Activated CD8-positive, alpha-beta T cell treated with anti-CD3 and anti-CD28 coated beads, Interleukin-2, amount 10 ng/mL, durations not matched to agents 7 days and 5 days (primary cell): ENCODE data around the gene FCRLB. TPM values are rescaled to one million over a fixed set of nuclear protein-coding genes. Genes with fewer than 3 reads are reported as not detected.
A peak's percentile ranks its signal among the peaks of the same experiment; 100 is the strongest.

ENCODE experiments used
- ATAC-seq: fragments of 150-1000 bp; cut with Tn5 transposase; one replicate; pipeline ENCODE4 v1.10.0; 2021; ENCODE audit warnings: moderate library complexity
- CTCF ChIA-PET: fragments of 350-600 bp; sonication (Branson Sonifier 250); formaldehyde crosslinking; loops from one replicate; lab custom pipeline; 2021; ENCODE audit warnings: antibody characterized with exemption; lab: Charles Lee
- POLR2A ChIA-PET: fragments of 350-600 bp; sonication (Branson Sonifier 250); formaldehyde crosslinking; loops from one replicate; lab custom pipeline; 2021; ENCODE audit warnings: antibody characterized with exemption; lab: Charles Lee
- DNase-seq: peaks from one replicate; pipeline ENCODE4 v3.0.0-alpha.2; 2020
- H3K27ac Mint-ChIP-seq: one replicate; pipeline ENCODE4 v1.8.0; 2021; ENCODE audit warnings: mild to moderate bottlenecking, mixed read lengths
- H3K27me3 Mint-ChIP-seq: one replicate; pipeline ENCODE4 v1.8.0; 2021; ENCODE audit warnings: low read depth, mixed read lengths
- H3K36me3 Mint-ChIP-seq: one replicate; pipeline ENCODE4 v1.8.0; 2021; ENCODE audit warnings: low read depth, mixed read lengths
- H3K4me1 Mint-ChIP-seq: one replicate; pipeline ENCODE4 v1.8.0; 2021; ENCODE audit warnings: low read depth, mixed read lengths
- H3K4me3 Mint-ChIP-seq: one replicate; pipeline ENCODE4 v1.8.0; 2021; ENCODE audit warnings: mild to moderate bottlenecking, mixed read lengths
- H3K9me3 Mint-ChIP-seq: one replicate; pipeline ENCODE4 v1.8.0; 2022; ENCODE audit warnings: mixed read lengths; ENCODE audit not compliant: insufficient read depth
- total RNA-seq, 2 experiments: library from RNA; stranded (reverse); gene quantifications; one replicate each; pipeline ENCODE4 v1.2.3, GENCODE V29; 2021

Gene FCRLB
- total RNA-seq, 2 experiments from 2014 or later: 0.97 TPM

DNA sequence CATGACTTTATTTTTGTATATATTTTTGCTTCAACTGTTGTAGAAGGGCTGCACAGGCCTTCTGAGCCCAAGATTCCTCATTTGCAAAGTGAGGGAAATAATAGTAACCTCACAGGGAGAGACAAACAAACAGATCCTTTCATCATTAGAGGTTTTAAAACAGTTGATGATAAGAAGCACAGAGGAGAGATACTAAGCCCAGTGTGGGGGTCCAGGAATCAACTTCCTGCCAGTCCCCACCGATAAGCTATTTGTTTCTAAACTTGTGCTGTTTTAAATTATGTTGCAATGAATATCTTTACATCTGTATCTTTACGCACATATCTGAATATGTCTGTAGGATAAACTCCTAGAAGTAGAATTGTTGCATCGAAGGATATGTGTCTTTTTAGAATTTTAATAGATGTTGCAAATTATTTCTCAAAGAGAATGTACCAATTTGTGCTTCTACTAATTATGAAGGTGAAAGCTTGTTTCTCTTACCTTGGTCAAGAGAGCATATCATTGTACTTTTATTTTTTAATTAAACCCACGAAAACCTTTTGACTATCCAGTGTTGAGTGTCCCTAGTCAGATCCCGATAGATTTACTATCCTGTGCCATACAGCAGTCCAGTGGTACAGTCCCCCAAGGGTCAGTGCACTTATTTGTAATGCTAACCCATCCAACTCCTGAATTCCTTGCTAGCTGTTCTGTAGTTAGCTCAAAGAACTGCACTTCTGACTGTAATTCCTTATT is 10.8 kb downstream of the FCRLB start:
- ATAC-seq (no peak), DNase-seq (no peak)
- Mint-ChIP-seq H3K27ac (no peak overlapping the region), H3K4me1 (peaks cover 48% of the 10 kb centered on the region), H3K4me3 (no peak overlapping the region), H3K36me3 (no peaks in the 10 kb centered on the region), H3K9me3 (no peaks in the 10 kb centered on the region), H3K27me3 (peaks cover 18% of the 10 kb centered on the region)
- ChIA-PET CTCF (interaction anchor here (1.1 to 2.1 kb wide), 3 partner anchors 9 to 247 kb away, joined by 3 to 6 read pairs (median 5); no protein-coding TSS in a partner anchor), POLR2A (no interaction called here)

DNA sequence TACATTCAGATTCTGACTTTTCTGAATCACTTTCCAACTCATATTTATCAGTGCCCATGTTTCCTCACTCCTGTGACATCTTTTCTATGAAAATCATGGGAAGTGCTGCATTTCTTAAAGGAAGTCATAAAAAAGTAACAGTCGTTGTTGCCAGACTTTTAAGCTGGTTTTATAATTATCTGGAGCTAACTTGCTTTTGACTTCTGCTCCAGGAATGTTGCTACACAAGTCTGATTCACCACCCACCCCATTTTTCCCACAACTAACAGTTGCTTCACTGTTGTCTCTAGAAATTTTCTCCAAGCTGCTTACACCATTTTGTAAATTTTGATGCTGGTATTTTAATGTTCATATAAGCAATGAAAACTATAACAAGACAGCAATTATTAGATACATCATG is 12.2 kb downstream of the FCRLB start:
- peaks cover 18% of the 10 kb centered on the region for H3K27me3 Mint-ChIP-seq
- H3K36me3 Mint-ChIP-seq: no peaks in the 10 kb centered on the region
- DNase-seq: no peak
- no peak overlapping the region for H3K27ac Mint-ChIP-seq
- ChIA-PET CTCF (interaction anchor here (1.2 to 2.1 kb wide), 3 partner anchors 8 to 246 kb away, joined by 3 to 6 read pairs (median 6); no protein-coding TSS in a partner anchor), POLR2A (interaction anchor here (1.1 kb wide), 1 partner anchor 8 kb away, joined by 3 read pairs; no protein-coding TSS in a partner anchor)
- H3K4me3 Mint-ChIP-seq: no peak overlapping the region
- no peaks in the 10 kb centered on the region for H3K9me3 Mint-ChIP-seq
- ATAC-seq: no peak
- peaks cover 43% of the 10 kb centered on the region for H3K4me1 Mint-ChIP-seq

DNA sequence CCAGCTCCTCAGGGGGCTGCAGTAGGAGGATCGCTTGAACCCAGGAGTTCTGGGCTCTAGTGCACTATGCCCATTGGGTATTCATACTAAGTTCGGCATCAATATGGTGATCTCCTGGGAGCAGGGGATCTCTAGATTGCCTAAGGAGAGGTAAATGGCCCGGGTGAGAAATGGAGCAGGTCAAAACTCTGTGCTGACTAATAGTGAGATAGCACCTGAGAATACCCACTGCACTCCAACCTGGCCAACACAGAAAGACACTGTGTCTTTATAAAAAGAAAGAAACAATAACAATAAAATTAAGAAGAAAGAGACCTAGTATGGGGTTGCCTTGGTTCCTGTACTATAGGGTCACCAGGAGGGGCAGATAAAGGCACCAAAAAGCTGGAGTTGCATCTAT is 14.5 kb downstream of the FCRLB start:
- POLR2A ChIA-PET: interaction anchor here (4.8 kb wide), 1 partner anchor 9 kb away, joined by 21 read pairs; no protein-coding TSS in a partner anchor

GRCh38 chr1:161736335-161736969 is 15.1 kb downstream of the FCRLB start:
- Mint-ChIP-seq H3K27ac (no peak overlapping the region), H3K4me1 (peaks cover 45% of the 10 kb centered on the region), H3K4me3 (no peak overlapping the region), H3K36me3 (no peaks in the 10 kb centered on the region), H3K27me3 (peaks cover 12% of the 10 kb centered on the region), H3K9me3 (no peaks in the 10 kb centered on the region)
- DNase-seq (no peak), ATAC-seq (no peak)
- ChIA-PET POLR2A (interaction anchor here (0.9 to 4.8 kb wide), 2 partner anchors 10 to 14 kb away, joined by 4 to 21 read pairs; partner anchors contain the start of gene DUSP12), CTCF (interaction anchor here (1.0 to 9.4 kb wide), 7 partner anchors 8 to 252 kb away, joined by 3 to 103 read pairs (median 3); partner anchors contain the start of gene DUSP12)

More for the DNA sequence above, 14.5 kb downstream of the FCRLB start:
- no peak overlapping the region for H3K4me3 Mint-ChIP-seq
- peaks cover 45% of the 10 kb centered on the region for H3K4me1 Mint-ChIP-seq
- peaks cover 14% of the 10 kb centered on the region for H3K27me3 Mint-ChIP-seq
- no peaks in the 10 kb centered on the region for H3K9me3 Mint-ChIP-seq
- CTCF ChIA-PET: interaction anchor here (1.0 to 9.4 kb wide), 6 partner anchors 8 to 251 kb away, joined by 3 to 103 read pairs (median 3); no protein-coding TSS in a partner anchor
- H3K27ac Mint-ChIP-seq: no peak overlapping the region
- H3K36me3 Mint-ChIP-seq: no peaks in the 10 kb centered on the region
- ATAC-seq: no peak
- DNase-seq: no peak

DNA sequence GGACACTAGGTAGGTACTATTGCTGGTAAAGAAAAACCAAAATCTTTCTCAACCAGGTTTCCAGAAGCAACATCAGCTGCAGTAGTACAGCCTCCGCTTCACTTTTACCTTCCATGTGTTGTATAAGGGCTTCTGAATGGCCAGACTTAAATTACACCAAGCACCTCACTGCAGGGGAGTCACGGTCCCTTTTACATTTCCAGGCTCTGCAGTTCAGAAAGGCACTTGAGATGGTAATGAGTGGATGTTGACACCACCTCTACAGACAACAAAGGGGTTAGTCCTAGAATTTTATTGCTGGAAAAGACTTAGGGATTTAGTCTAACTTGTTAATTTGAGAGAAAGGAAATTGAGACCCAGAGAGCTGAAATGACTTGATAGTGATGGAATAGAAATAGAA is 16.3 kb downstream of the FCRLB start:
- CTCF ChIA-PET: interaction anchor here (0.9 to 9.4 kb wide), 16 partner anchors 10 to 512 kb away, joined by 3 to 103 read pairs (median 4); partner anchors contain the start of genes DUSP12, FCGR2A, HSPA6 and TOMM40L
- Mint-ChIP-seq H3K4me1 (peaks cover 43% of the 10 kb centered on the region), H3K36me3 (no peaks in the 10 kb centered on the region), H3K9me3 (no peaks in the 10 kb centered on the region), H3K27me3 (peaks cover 4% of the 10 kb centered on the region), H3K27ac (no peak overlapping the region), H3K4me3 (no peak overlapping the region)
- DNase-seq (no peak), ATAC-seq (no peak)
- POLR2A ChIA-PET: interaction anchor here (0.9 to 4.8 kb wide), 2 partner anchors 11 to 12 kb away, joined by 4 to 21 read pairs; partner anchors contain the start of gene DUSP12

- ChIA-PET POLR2A (interaction anchor here (1.0 to 4.8 kb wide), 3 partner anchors 11 to 199 kb away, joined by 5 to 21 read pairs (median 6); partner anchors contain the start of gene DUSP12), CTCF (interaction anchor here (0.8 to 9.4 kb wide), 26 partner anchors 11 to 513 kb away, joined by 3 to 103 read pairs (median 4); partner anchors contain the start of genes DUSP12, FCGR2A, HSPA6 and TOMM40L)
- peak overlapping the region; percentile 88 for H3K27ac Mint-ChIP-seq
- H3K9me3 Mint-ChIP-seq: no peaks in the 10 kb centered on the region
- DNase-seq: peak; percentile 84
- peak; percentile 85 for ATAC-seq
- no peaks in the 10 kb centered on the region for H3K36me3 Mint-ChIP-seq
- H3K4me1 Mint-ChIP-seq: peaks cover 52% of the 10 kb centered on the region
- no peaks in the 10 kb centered on the region for H3K27me3 Mint-ChIP-seq
- H3K4me3 Mint-ChIP-seq: peak overlapping the region; percentile 37
Measured at GRCh38 chr1:161738627-161739287, 17.4 kb downstream of the FCRLB start.

- peaks cover 62% of the 10 kb centered on the region for H3K4me1 Mint-ChIP-seq
- CTCF ChIA-PET: interaction anchor here (1.0 to 9.4 kb wide), 11 partner anchors 10 to 260 kb away, joined by 3 to 103 read pairs (median 10); partner anchors contain the start of gene DUSP12
- POLR2A ChIA-PET: interaction anchor here (0.7 to 4.8 kb wide), 3 partner anchors 9 to 13 kb away, joined by 3 to 21 read pairs (median 6); partner anchors contain the start of gene DUSP12
Measured at GRCh38 chr1:161739865-161740566, 18.7 kb downstream of the FCRLB start.

GRCh38 chr1:161740921-161741320 is 19.6 kb downstream of the FCRLB start:
- H3K27me3 Mint-ChIP-seq: peaks cover 6% of the 10 kb centered on the region
- POLR2A ChIA-PET: interaction anchor here (0.7 to 1.0 kb wide), 2 partner anchors 14 kb away, joined by 3 to 4 read pairs; no protein-coding TSS in a partner anchor
- peaks cover 67% of the 10 kb centered on the region for H3K4me1 Mint-ChIP-seq
- ATAC-seq (no peak), DNase-seq (no peak)
- H3K4me3 Mint-ChIP-seq: no peak overlapping the region
- CTCF ChIA-PET: interaction anchor here (1.0 to 9.4 kb wide), 19 partner anchors 8 to 514 kb away, joined by 3 to 103 read pairs (median 6); partner anchors contain the start of genes DUSP12 and HSPA6
- no peaks in the 10 kb centered on the region for H3K36me3 Mint-ChIP-seq
- H3K27ac Mint-ChIP-seq: no peak overlapping the region
- H3K9me3 Mint-ChIP-seq: no peaks in the 10 kb centered on the region

More at GRCh38 chr1:161739865-161740566, 18.7 kb downstream of the FCRLB start:
- DNase-seq (no peak), ATAC-seq (no peak)
- no peak overlapping the region for H3K4me3 Mint-ChIP-seq
- peaks cover 3% of the 10 kb centered on the region for H3K27me3 Mint-ChIP-seq
- H3K27ac Mint-ChIP-seq: peak overlapping the region; percentile 88
- H3K36me3 Mint-ChIP-seq: no peaks in the 10 kb centered on the region
- no peaks in the 10 kb centered on the region for H3K9me3 Mint-ChIP-seq

GRCh38 chr1:161743231-161743630 is 21.9 kb downstream of the FCRLB start:
- H3K9me3 Mint-ChIP-seq: no peaks in the 10 kb centered on the region
- peaks cover 66% of the 10 kb centered on the region for H3K4me1 Mint-ChIP-seq
- DNase-seq (no peak), ATAC-seq (no peak)
- ChIA-PET POLR2A (interaction anchor here (1.0 kb wide), 1 partner anchor 16 kb away, joined by 3 read pairs; no protein-coding TSS in a partner anchor), CTCF (interaction anchor here (3.6 to 9.4 kb wide), 3 partner anchors 15 to 259 kb away, joined by 19 to 103 read pairs (median 89); no protein-coding TSS in a partner anchor)
- no peak overlapping the region for H3K4me3 Mint-ChIP-seq
- H3K27ac Mint-ChIP-seq: no peak overlapping the region
- H3K36me3 Mint-ChIP-seq: no peaks in the 10 kb centered on the region
- peaks cover 6% of the 10 kb centered on the region for H3K27me3 Mint-ChIP-seq

DNA sequence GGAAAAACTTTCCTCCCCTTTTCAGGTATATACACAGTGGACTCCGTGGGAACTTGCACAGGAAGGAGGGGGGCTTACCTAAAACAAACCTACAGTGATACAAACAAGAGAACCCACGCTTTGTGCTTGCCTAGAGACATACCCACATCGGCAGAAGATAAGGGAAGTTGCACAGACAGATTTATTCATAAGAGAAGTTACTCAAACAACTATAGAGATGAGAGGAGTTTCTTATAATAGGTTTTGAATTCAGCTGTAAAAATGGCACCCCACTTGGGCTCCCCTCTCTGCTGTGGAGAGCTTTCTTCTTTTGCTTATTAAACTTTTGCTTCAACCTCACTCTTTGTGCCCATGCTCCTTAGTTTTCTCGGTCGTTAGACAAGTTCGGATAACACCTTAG is 26.5 kb downstream of the FCRLB start:
- POLR2A ChIA-PET: interaction anchor here (0.6 to 1.2 kb wide), 3 partner anchors 11 to 71 kb away, joined by 3 read pairs; partner anchors contain the start of gene ATF6

More for the DNA sequence above, 26.5 kb downstream of the FCRLB start:
- no peak overlapping the region for H3K27ac Mint-ChIP-seq
- no peak overlapping the region for H3K4me3 Mint-ChIP-seq
- H3K4me1 Mint-ChIP-seq: peaks cover 57% of the 10 kb centered on the region
- DNase-seq (no peak), ATAC-seq (no peak)
- CTCF ChIA-PET: interaction anchor here (0.7 to 1.6 kb wide), 2 partner anchors 100 to 262 kb away, joined by 3 to 4 read pairs; no protein-coding TSS in a partner anchor
- H3K27me3 Mint-ChIP-seq: peaks cover 6% of the 10 kb centered on the region
- H3K36me3 Mint-ChIP-seq: peaks cover 17% of the 10 kb centered on the region
- H3K9me3 Mint-ChIP-seq: no peaks in the 10 kb centered on the region
